MM.1S (cell line): ENCODE results near the gene MEAF6.
A peak's percentile ranks its signal among the peaks of the same experiment; 100 is the strongest.

ENCODE experiments used
- EZH2phosphoT487 ChIP-seq: fragments of 300-600 bp; sonication (generic); IDR thresholded peaks from 2 replicates; pipeline ENCODE4 v1.6.1; 2018; ENCODE audit warnings: antibody characterized with exemption, low read length
- TF ChIP-seq, protein P1 (sequence below): fragments of 300-600 bp; sonication (generic); IDR thresholded peaks from 2 replicates; pipeline ENCODE4 v1.5.1; 2016; ENCODE audit warnings: antibody characterized with exemption, low read length, mixed read lengths

GRCh38 chr1:37509181-37509580 is 5.4 kb downstream of the MEAF6 start:
- TF ChIP-seq, protein P1, sequence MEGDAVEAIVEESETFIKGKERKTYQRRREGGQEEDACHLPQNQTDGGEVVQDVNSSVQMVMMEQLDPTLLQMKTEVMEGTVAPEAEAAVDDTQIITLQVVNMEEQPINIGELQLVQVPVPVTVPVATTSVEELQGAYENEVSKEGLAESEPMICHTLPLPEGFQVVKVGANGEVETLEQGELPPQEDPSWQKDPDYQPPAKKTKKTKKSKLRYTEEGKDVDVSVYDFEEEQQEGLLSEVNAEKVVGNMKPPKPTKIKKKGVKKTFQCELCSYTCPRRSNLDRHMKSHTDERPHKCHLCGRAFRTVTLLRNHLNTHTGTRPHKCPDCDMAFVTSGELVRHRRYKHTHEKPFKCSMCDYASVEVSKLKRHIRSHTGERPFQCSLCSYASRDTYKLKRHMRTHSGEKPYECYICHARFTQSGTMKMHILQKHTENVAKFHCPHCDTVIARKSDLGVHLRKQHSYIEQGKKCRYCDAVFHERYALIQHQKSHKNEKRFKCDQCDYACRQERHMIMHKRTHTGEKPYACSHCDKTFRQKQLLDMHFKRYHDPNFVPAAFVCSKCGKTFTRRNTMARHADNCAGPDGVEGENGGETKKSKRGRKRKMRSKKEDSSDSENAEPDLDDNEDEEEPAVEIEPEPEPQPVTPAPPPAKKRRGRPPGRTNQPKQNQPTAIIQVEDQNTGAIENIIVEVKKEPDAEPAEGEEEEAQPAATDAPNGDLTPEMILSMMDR, result peak; percentile 36
- TF ChIP-seq EZH2phosphoT487, result no peak
